Subcutaneous abdominal adipose tissue (tissue), 5 donors: ENCODE measurements around the gene FADS1.

Experiments
- H3K27ac ChIP-seq: one replicate; pipeline ENCODE4 v1.7.0; 2013; ENCODE audit warnings: low read depth, mild to moderate bottlenecking, inconsistent platforms, low read length, moderate library complexity
- H3K27me3 ChIP-seq, 5 donors: one replicate each; pipeline ENCODE4 v1.7.0; 2013; ENCODE audit warnings: low read length in 5 of 5, inconsistent platforms in 1 of 5; ENCODE audit not compliant: control insufficient read depth in 5 of 5, insufficient read depth in 4 of 5
- H3K36me3 ChIP-seq, 5 donors: one replicate each; pipeline ENCODE4 v1.7.0; 2013; ENCODE audit warnings: low read length in 5 of 5; ENCODE audit not compliant: control insufficient read depth in 5 of 5, insufficient read depth in 5 of 5
- H3K4me1 ChIP-seq, 5 donors: one replicate each; pipeline ENCODE4 v1.7.0; 2013; ENCODE audit warnings: low read length in 5 of 5, mild to moderate bottlenecking in 3 of 5, moderate library complexity in 1 of 5; ENCODE audit not compliant: control insufficient read depth in 5 of 5, insufficient read depth in 5 of 5
- H3K4me3 ChIP-seq, 5 donors: one replicate each; pipeline ENCODE4 v1.7.0; 2013; ENCODE audit warnings: low read length in 5 of 5, low read depth in 1 of 5
- H3K9ac ChIP-seq, 5 donors: one replicate each; pipeline ENCODE4 v1.7.0; 2013; ENCODE audit warnings: low read length in 5 of 5, mild to moderate bottlenecking in 4 of 5, moderate library complexity in 3 of 5
- H3K9me3 ChIP-seq, 5 donors: one replicate each; pipeline ENCODE4 v1.7.0; 2013; ENCODE audit warnings: low read length in 5 of 5; ENCODE audit not compliant: control insufficient read depth in 5 of 5
- donor health status: healthy.
- donor health status: healthy.
- donor health status: healthy.
- donor health status: healthy.
- donor health status: healthy.

The FADS1 gene

GRCh38 chr11:61854966-61855714 is 38.3 kb upstream of the FADS1 start:
- Histone ChIP-seq H3K4me1 (peaks cover 1 to 16% (median 8%) of the 10 kb centered on the region in 5 donors), H3K27ac (no peak overlapping the region), H3K9ac (no peak overlapping the region), H3K27me3 (no peaks in the 10 kb centered on the region), H3K36me3 (peaks cover 0 to 55% (median 31%) of the 10 kb centered on the region in 5 donors), H3K9me3 (no peaks in the 10 kb centered on the region), H3K4me3 (no peak overlapping the region)

GRCh38 chr11:61854206-61854895 is 37.5 kb upstream of the FADS1 start:
- H3K27ac ChIP-seq = no peak overlapping the region
- H3K36me3 ChIP-seq = peaks cover 0 to 55% (median 32%) of the 10 kb centered on the region in 5 donors

GRCh38 chr11:61853698-61854169 is 36.9 kb upstream of the FADS1 start:
- H3K4me3 ChIP-seq = no peak overlapping the region
- H3K27me3 ChIP-seq = no peaks in the 10 kb centered on the region
- H3K4me1 ChIP-seq = peaks cover 1 to 16% (median 8%) of the 10 kb centered on the region in 5 donors
- H3K9me3 ChIP-seq = no peaks in the 10 kb centered on the region
- no peak overlapping the region for H3K9ac ChIP-seq
- H3K36me3 ChIP-seq = peaks cover 0 to 57% (median 35%) of the 10 kb centered on the region in 5 donors
- H3K27ac ChIP-seq = no peak overlapping the region

More at GRCh38 chr11:61854206-61854895, 37.5 kb upstream of the FADS1 start:
- H3K4me1 ChIP-seq = peaks cover 1 to 16% (median 8%) of the 10 kb centered on the region in 5 donors
- no peaks in the 10 kb centered on the region for H3K9me3 ChIP-seq
- no peak overlapping the region for H3K9ac ChIP-seq
- H3K27me3 ChIP-seq = no peaks in the 10 kb centered on the region
- no peak overlapping the region for H3K4me3 ChIP-seq

GRCh38 chr11:61851900-61852295 is 35.1 kb upstream of the FADS1 start:
- Histone ChIP-seq H3K27ac (no peak overlapping the region), H3K9me3 (no peaks in the 10 kb centered on the region), H3K27me3 (no peaks in the 10 kb centered on the region), H3K4me3 (no peak overlapping the region), H3K4me1 (peaks cover 1 to 16% (median 8%) of the 10 kb centered on the region in 5 donors), H3K36me3 (peaks cover 0 to 63% (median 41%) of the 10 kb centered on the region in 5 donors), H3K9ac (no peak overlapping the region)

- Histone ChIP-seq H3K4me3 (no peak overlapping the region), H3K27me3 (no peaks in the 10 kb centered on the region), H3K36me3 (peaks cover 0 to 63% (median 37%) of the 10 kb centered on the region in 5 donors), H3K9ac (no peak overlapping the region), H3K27ac (no peak overlapping the region), H3K9me3 (no peaks in the 10 kb centered on the region), H3K4me1 (peaks cover 1 to 16% (median 8%) of the 10 kb centered on the region in 5 donors)
Measured at GRCh38 chr11:61851113-61851899, 34.5 kb upstream of the FADS1 start.

GRCh38 chr11:61850687-61851086 is 33.9 kb upstream of the FADS1 start:
- H3K27me3 ChIP-seq = no peaks in the 10 kb centered on the region
- H3K9me3 ChIP-seq = no peaks in the 10 kb centered on the region
- peaks cover 1 to 16% (median 8%) of the 10 kb centered on the region in 5 donors for H3K4me1 ChIP-seq
- H3K4me3 ChIP-seq = no peak overlapping the region
- H3K36me3 ChIP-seq = peaks cover 0 to 61% (median 37%) of the 10 kb centered on the region in 5 donors
- no peak overlapping the region for H3K9ac ChIP-seq
- no peak overlapping the region for H3K27ac ChIP-seq

- Histone ChIP-seq H3K4me1 (peaks cover 0 to 16% (median 8%) of the 10 kb centered on the region in 5 donors), H3K27ac (no peak overlapping the region), H3K36me3 (peaks cover 0 to 53% (median 26%) of the 10 kb centered on the region in 5 donors), H3K9me3 (no peaks in the 10 kb centered on the region), H3K9ac (no peak overlapping the region), H3K4me3 (no peak overlapping the region), H3K27me3 (no peaks in the 10 kb centered on the region)
Measured at GRCh38 chr11:61848631-61849030, 31.8 kb upstream of the FADS1 start.

- H3K27me3 ChIP-seq = no peaks in the 10 kb centered on the region
- no peaks in the 10 kb centered on the region for H3K9me3 ChIP-seq
- peaks cover 0 to 16% (median 8%) of the 10 kb centered on the region in 5 donors for H3K4me1 ChIP-seq
- H3K36me3 ChIP-seq = peaks cover 0 to 53% (median 27%) of the 10 kb centered on the region in 5 donors
- no peak overlapping the region for H3K27ac ChIP-seq
- no peak overlapping the region for H3K4me3 ChIP-seq
- H3K9ac ChIP-seq = no peak overlapping the region
Measured at GRCh38 chr11:61847914-61848581, 31.2 kb upstream of the FADS1 start.

GRCh38 chr11:61846362-61847020 is 29.7 kb upstream of the FADS1 start:
- H3K27ac ChIP-seq = no peak overlapping the region
- H3K4me3 ChIP-seq = no peak overlapping the region
- H3K4me1 ChIP-seq = peaks cover 0 to 14% (median 8%) of the 10 kb centered on the region in 5 donors
- H3K27me3 ChIP-seq = no peaks in the 10 kb centered on the region
- no peaks in the 10 kb centered on the region for H3K9me3 ChIP-seq
- no peak overlapping the region for H3K9ac ChIP-seq
- H3K36me3 ChIP-seq = peaks cover 0 to 57% (median 42%) of the 10 kb centered on the region in 5 donors
